Hematopoietic multipotent progenitor cell treated with erythropoietin and hydrocortisone succinate and interleukin-3 and kit ligand, for 17 days (in vitro differentiated cells): ENCODE measurements around the gene FLOT2.
"Not testable (repeated sequence)": the region's sequence is repeated elsewhere in the genome, so short reads cannot be mapped to it uniquely, and the experiment has no call there.

Source experiments
- DNase-seq: peaks from one replicate; pipeline ENCODE4 v3.0.0-alpha.2; 2015; ENCODE audit warnings: low spot score

FLOT2 gene

DNA sequence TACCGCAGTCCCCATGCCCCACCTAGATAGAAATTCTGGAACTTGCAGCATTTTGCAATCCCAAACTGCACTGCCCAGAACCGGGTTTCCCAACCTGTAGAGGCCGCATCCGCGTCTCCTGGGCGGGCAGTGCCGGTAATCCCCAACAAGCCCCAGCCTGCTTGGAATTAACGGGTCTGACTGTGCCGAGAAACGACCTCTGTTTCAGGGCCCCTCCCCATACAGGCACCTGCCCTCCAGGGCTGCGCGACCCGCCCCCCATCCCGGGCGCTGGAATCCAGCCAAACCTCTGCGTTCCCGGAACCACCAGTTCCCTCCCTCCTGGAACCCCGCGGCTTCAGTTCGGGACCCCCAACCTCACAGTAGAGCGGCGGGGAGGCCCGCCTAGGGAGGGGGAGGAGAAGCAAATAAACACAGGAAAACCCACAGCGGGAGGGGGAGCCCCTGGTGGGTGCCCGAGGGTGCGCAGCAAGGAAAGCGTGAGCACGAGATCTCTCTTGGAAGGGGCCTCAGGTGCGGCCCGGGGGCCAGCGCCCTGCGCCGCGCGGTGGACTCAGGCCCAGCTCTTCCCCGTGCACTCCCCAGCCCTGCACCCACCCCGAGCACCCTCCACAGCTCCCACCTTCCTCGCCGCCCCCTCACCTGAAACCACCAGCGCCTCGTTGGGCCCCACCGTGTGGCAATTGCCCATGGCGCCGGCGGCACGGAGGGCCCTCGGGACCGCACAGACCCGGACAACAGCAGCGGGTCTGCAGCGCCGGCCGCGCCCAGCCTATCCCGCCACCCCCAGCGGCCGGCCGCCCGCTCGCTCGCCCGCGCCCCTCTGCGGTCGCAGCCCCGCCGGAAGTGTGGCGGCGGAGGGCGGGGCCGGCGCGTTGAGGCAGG, at the start of gene FLOT2:
FLOT2 (minus strand) TSS at position 850 of the 885 bp plus-strand sequence; CDS start at position 691, 159 bp downstream.
- DNase-seq = peak; percentile 56

DNA sequence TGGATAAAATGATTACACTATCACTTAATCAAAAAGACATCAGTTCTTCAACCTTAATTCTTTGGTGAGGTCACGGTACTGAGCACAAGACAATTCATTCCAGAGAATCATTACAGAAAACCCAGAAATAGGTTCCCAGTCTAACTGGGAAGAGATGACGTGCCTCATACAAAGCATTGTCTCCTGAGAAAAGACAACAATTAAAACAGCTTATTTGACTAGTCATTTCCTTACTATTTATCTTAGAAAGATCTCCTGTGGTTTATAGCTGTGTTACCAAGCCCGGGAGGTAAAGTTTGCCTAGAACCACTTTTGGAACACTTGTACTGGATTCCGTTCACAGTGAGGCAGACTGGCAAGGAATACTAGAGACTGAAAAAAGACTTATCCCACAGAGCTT, 48.7 kb upstream of the FLOT2 start:
- DNase-seq = no peak

DNA sequence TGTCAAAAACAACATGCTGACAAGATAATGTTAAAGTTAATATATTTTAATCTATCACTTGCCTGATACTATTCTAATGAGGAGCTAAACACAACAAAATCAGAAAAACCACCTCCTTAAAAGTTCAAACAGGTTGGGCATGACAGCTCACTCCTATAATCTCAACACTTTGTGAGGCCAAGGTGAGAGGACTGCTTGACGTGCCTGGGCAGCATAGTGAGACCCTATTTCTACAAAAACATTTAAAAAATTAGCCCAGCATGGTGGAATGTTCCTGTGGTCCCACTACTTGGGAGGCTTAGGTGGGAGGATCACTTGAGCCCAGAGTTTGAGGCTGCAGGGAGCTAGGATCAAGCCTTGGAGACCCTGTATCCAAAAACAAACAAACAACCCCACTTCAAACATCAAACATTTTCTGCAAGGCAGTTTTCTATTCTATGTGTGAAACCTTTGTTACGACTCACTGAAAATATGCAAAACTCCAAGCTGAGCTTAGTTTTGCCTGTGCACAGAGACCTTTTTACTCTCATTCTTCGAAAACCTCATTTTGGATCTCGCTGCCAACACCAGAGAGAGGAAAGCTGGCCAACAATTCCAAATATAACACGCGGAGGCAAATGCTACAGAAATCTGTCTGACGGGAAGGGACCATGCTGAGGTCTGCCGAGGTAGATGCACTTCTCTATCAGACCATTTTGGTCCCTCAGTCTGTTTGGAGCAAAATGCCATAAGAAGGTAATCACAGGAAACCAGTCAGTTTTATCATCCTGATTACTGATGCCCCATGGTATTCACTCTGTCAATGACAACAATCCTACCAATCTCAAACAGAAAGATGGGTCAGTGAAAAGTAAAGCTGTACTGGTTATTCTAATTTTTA, 47.6 kb upstream of the FLOT2 start:
- DNase-seq = no peak

GRCh38 chr17:28944343-28944742, 46.8 kb upstream of the FLOT2 start:
- no peak for DNase-seq

- DNase-seq = no peak
Observed at GRCh38 chr17:28942925-28943324, 45.4 kb upstream of the FLOT2 start.

DNA sequence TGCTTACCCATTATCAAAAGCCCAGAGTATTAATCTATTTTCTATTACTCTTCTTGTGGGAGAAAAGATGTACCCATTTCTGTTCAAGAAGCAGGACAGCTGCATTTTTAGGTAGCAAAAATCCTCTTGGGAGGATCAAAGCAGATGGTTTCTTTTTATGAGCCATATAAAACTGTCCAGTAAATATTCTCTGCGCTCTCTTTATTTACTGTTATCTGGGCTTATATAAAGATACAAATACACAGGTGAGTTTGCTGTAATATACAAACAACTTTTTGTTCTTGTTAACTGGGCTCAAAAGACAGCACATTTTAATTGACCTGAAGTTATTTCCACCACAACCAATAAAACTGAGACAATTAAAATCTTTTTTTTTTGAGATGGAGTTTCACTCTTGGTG, 43.7 kb upstream of the FLOT2 start:
- DNase-seq = no peak

DNA sequence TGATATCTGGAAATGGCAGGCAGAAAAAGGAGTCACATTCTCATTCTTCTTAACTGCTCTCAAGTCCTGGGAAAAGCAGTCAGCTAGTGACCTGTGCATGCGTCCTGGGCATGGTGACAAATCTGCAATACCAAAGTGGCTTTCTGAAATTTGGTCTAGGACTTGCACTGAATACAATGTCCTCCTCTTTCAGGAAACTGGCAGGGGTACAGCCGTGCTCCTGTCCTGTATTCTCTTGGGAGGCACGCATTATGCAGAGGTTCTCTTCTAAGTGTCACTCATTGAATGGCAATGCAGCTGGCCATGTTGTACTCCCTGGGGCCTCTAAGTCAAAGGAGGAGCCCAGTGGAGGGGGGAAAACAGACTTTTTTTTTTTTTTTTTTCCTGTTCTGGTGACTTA, 43.1 kb upstream of the FLOT2 start:
- no peak for DNase-seq

DNA sequence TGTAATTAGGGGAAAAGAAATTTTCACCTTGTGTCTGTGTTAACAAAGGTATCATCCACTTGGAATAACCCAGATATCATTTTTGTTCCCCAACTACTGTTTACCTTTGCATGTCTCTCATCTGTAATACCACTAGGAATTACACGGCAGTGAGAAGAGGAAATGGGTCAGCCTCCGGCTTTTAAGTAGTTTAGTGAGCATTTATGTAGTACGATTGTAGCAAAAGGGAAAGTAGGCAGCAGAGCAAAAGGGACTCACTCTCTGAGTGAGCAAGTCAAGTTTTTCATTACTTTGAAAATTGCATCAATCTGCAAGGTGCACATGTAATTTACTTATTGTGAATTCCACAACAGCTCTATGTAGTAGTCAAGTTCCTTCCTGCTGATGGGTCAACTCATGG, 42.6 kb upstream of the FLOT2 start:
- DNase-seq = no peak

GRCh38 chr17:28938552-28938951, 41.0 kb upstream of the FLOT2 start:
- DNase-seq = peak; percentile 45

GRCh38 chr17:28937044-28937729, 39.7 kb upstream of the FLOT2 start:
- DNase-seq = no peak

DNA sequence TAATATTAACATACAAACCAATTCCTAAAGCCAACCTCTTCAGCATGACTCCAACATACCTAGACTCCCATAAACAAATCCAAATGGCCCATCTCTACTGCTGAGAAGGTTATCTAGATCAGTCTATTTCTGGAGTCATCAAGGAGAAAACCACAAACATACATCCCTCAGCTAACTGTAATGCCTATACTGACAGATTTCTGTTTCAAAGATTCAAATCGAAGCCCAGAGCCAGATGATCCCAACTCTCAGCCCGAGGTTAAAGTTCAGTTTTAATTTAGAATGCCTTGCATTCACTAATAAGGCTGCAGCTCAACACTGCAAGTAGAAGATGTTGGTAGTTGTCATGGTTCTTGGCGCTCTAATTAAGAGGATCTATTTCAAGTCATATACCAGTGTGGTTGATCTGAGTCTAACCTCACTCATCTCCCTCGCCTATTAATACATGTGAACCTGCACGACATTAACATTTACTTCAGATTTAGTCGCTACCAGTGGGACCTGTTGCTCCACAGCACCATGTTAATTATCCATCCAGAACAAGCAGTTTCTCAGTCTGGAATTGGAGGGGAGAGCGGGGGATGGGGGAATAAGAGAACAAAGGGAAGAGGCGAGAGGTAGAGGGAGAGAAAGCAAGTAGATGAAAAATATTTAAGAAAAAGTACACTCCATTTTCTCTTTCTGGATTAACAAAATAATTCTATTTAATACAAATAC, 38.4 kb upstream of the FLOT2 start:
- no peak for DNase-seq

- DNase-seq = not testable (repeated sequence)
Observed at GRCh38 chr17:28934508-28934907, 37.0 kb upstream of the FLOT2 start.

- no peak for DNase-seq
Observed at GRCh38 chr17:28929787-28930186, 32.3 kb upstream of the FLOT2 start.

DNA sequence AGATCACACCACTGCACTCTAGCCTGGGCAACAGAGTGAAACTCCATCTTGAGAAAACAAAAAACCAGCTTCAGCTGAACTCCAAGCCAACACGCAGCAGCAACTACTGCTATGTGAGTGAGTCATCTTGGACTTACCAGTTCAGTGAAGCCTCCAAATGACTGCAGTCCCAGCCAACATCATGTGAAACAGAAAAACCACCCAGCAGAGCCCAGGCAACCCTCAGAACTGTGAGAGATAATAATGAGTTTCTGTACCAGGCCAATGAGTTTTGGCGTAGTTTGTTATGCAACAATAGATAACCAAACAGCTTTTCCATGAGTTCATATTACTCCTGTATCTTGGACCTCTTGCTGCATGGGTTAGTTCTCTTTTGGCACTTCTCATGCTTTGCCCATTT, 30.5 kb upstream of the FLOT2 start:
- DNase-seq = no peak

- DNase-seq = no peak
Observed at GRCh38 chr17:28926786-28927185, 29.3 kb upstream of the FLOT2 start.

DNA sequence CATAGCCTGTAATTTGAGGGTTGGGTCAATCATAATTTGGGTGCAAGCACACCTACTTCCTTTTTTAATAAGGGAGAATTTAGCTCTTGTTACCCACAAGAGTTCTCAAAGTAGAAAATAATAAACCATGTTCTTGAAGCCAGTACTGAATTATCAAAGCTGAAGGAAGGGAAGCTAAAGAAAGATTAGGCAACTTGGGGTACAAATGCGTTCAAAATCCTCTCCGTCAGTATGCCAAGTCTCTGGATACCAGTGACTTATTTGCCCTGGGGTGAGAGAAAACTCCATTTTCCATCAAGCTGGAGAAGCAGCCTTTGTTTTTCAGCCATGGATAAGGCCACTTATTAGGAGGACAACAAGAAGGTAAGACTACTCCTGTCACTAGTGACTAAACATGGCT, 28.8 kb upstream of the FLOT2 start:
- DNase-seq = no peak

DNA sequence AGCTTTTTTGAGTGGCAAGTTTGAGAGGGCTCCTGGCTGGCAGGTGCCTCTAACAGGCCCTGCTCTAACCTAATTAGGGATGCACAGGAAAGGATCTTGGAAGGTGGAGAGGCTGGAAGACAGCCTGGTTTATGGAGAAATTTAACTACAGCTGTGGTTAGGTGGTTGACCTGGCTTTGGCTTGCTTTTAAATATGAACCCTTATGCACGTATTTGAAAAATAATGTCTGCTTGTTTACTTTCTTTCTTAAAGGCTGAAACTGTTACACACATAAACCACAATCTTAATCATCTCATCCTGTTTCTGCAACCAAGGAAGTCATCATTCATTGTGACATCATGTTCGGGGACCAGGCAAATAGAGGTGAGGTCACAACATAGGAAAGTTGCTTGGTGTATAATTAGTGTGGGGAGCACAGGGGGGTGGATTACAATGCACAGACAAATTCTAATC, 28.4 kb upstream of the FLOT2 start:
- no peak for DNase-seq

- no peak for DNase-seq
Observed at GRCh38 chr17:28920201-28920600, 22.7 kb upstream of the FLOT2 start.

GRCh38 chr17:28918295-28918694, 20.8 kb upstream of the FLOT2 start:
- DNase-seq = no peak

DNA sequence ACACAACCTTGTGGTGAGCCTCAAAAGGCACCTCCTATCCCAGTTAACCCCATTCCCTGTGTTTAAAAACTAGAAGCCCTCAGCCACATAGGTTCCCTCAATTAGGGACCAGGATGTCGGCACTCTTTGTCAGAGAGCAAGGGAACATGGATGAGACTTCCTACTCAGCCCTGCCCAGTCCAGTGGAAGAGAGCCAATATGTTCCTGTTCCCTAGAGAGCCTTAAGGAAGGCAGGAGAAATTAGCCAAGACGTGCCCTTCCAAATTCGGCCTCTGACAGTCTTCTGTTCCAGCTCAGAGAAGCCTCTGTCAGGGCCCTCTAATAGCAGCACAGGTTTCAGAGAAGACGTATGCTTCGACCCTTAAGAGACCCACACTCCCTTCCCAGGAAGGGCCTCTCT, 19.9 kb upstream of the FLOT2 start:
- no peak for DNase-seq

- no peak for DNase-seq
Observed at GRCh38 chr17:28917029-28917428, 19.5 kb upstream of the FLOT2 start.
